Gastrocnemius medialis (tissue), 4 donors: Measurements from ENCODE around the gene SMIM44. TPM values are rescaled to one million over a fixed set of nuclear protein-coding genes. Genes with fewer than 3 reads are reported as not detected.

ENCODE experiments used
- ATAC-seq, 2 donors: fragments of 150-250 bp; one replicate each; pipeline ENCODE4 v1.9.1; 2016
- DNase-seq, 2 donors: peaks; one replicate each; pipeline ENCODE4 v3.0.0-alpha.2; 2019
- H3K27ac ChIP-seq, 4 donors: fragments of 200-600 bp; sonication (generic); 1 replicate in 1 of 4; 2 replicates in 3 of 4; pipeline ENCODE4 v1.5.1; 2016 to 2018; ENCODE audit warnings: mild to moderate bottlenecking in 2 of 4, moderate library complexity in 1 of 4
- H3K27me3 ChIP-seq, 3 donors: fragments of 200-600 bp; sonication (generic) in 2 of 3; 1 replicate in 1 of 3; 2 replicates in 2 of 3; pipeline versions ENCODE4 v1.5.1 to v1.6.0; 2016 to 2019; ENCODE audit warnings: mild to moderate bottlenecking in 1 of 3, moderate library complexity in 1 of 3
- H3K36me3 ChIP-seq, 2 donors: fragments of 200-600 bp; sonication (generic) in 1 of 2; one replicate each; pipeline ENCODE4 v1.5.1; 2017 to 2018
- H3K4me1 ChIP-seq, 2 donors: fragments of 200-600 bp; sonication (generic) in 1 of 2; one replicate each; pipeline ENCODE4 v1.5.1; 2016 to 2017; ENCODE audit warnings: mild to moderate bottlenecking in 2 of 2
- H3K4me3 ChIP-seq, 4 donors: fragments of 200-600 bp; sonication (generic) in 3 of 4; 1 replicate in 1 of 4; 2 replicates in 3 of 4; pipeline ENCODE4 v1.5.1; 2016 to 2019; ENCODE audit warnings: mild to moderate bottlenecking in 2 of 4
- H3K9me3 ChIP-seq, 3 donors: fragments of 200-600 bp; sonication (generic) in 2 of 3; 1 replicate in 1 of 3; 2 replicates in 2 of 3; pipeline ENCODE4 v1.5.1; 2016 to 2019
- CTCF ChIP-seq, 5 experiments: fragments of 450-650 bp in 3 of 5; fragments of 200-600 bp in 2 of 5; sonication (generic) in 2 of 5; IDR thresholded peaks in 4 of 5; conservative IDR thresholded peaks in 1 of 5; 1 replicate in 4 of 5; 2 replicates in 1 of 5; pipeline ENCODE4 v1.5.1; 2016 to 2019; ENCODE audit warnings: antibody characterized with exemption in 5 of 5, mild to moderate bottlenecking in 3 of 5, moderate library complexity in 3 of 5
- POLR2A ChIP-seq, 2 donors: fragments of 450-650 bp; IDR thresholded peaks; one replicate each; pipeline ENCODE4 v1.6.1; 2017; ENCODE audit warnings: antibody characterized with exemption in 2 of 2, mild to moderate bottlenecking in 2 of 2, moderate library complexity in 2 of 2
- in situ Hi-C, 4 donors: fragments of 200-750 bp; cut with MboI; loops; one replicate each; pipeline versions ENCODE4 v1.15.0 to v1.8.0; 2017; ENCODE audit warnings: low sequenced_read_pairs in 4 of 4
- intact Hi-C: fragments of 100-400 bp; cut with DNase I; formaldehyde crosslinking; loops from one replicate; pipeline ENCODE4 v1.15.1; 2023; ENCODE audit warnings: low total_unique reads
- total RNA-seq, 4 donors: library from RNA; depleted of rRNA; stranded (reverse); fragments of >200 nt; gene quantifications; one replicate each; pipeline versions ENCODE4 v1.1.0 to v1.2.3, GENCODE V29; 2016

Gene SMIM44
- total RNA-seq, 4 donors from 2014 or later = not detected

DNA sequence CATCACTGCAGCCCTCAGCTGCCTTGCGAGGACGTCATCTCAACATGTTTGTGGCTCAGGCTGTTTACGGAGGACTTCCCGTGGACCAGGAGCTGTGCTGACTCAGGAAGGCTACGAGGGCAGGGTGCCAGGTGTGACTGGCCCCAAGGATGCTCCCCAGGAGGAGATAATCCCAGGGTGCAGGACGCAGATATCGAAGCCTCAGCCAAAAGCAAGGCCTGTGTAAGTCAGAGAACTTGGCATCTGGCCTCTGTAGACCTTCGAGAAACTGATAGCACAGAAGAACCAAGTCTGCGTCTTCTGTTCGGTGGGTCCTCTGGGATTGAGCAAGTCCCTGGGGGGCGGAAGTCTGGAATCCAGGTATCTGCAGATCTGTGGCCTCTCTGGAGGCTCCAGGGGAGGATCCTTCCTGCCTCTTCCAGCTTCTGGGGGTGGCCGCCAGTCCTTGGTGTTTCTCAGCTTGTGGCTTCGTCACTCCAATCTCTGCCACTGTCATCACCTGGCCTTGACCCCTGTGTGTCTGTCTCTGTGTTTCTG is 19.9 kb upstream of the SMIM44 start:
- in situ Hi-C loops = no loop called here
- Histone ChIP-seq H3K9me3 (no peaks in the 10 kb centered on the region), H3K4me1 (peaks cover 27 to 40% of the 10 kb centered on the region in 2 donors), H3K27ac (no peak overlapping the region), H3K27me3 (no peaks in the 10 kb centered on the region), H3K4me3 (no peak overlapping the region), H3K36me3 (no peaks in the 10 kb centered on the region)
- TF ChIP-seq CTCF (IDR thresholded peaks at IDR 0.05 in 4 of 5, conservative IDR thresholded peaks at IDR 0.05 in 1 of 5) = no peak
- no peak for TF ChIP-seq POLR2A (IDR thresholded peaks at IDR 0.05)
- intact Hi-C loops = loop anchor here (10.0 kb wide), 1 partner anchor 548 kb away; no protein-coding TSS in a partner anchor
- ATAC-seq (no peak), DNase-seq (no peak)

DNA sequence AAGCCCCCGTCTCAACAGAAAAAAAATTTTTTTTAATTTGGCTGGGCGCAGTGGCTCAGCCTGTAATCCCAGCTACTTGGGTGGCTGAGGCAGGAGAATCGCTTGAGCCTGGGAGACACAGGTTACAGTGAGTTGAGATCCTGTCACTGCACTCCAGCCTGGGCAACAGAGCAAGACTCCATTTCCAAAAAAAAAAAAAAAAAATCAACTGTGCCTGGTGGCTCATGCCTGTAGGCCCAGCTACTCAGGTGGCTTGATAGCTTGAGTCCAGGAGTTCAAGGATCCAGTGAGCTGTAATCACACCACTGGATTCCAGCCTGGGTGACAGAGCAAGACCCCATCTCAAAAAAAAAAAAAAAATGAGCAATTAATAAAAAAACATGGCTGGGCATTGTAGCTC is 18.5 kb upstream of the SMIM44 start:
- H3K36me3 ChIP-seq = no peaks in the 10 kb centered on the region
- in situ Hi-C loops (no loop called here), intact Hi-C loops (loop anchor here (10.0 kb wide), 1 partner anchor 547 kb away; no protein-coding TSS in a partner anchor)
- peaks cover 21 to 28% of the 10 kb centered on the region in 2 donors for H3K4me1 ChIP-seq
- DNase-seq (no peak), ATAC-seq (no peak)
- H3K9me3 ChIP-seq = no peaks in the 10 kb centered on the region
- H3K27me3 ChIP-seq = no peaks in the 10 kb centered on the region
- no peak overlapping the region for H3K4me3 ChIP-seq
- no peak overlapping the region for H3K27ac ChIP-seq
- TF ChIP-seq POLR2A (IDR thresholded peaks at IDR 0.05) = no peak
- no peak for TF ChIP-seq CTCF (IDR thresholded peaks at IDR 0.05 in 4 of 5, conservative IDR thresholded peaks at IDR 0.05 in 1 of 5)

GRCh38 chr19:3500429-3501101 is 17.3 kb upstream of the SMIM44 start, which contains the start of gene DOHH:
DOHH (minus strand) TSS chr19:3500674; CDS start chr19:3496814, 3,860 bp downstream.
- ATAC-seq (peak; percentile 98 to 99), DNase-seq (peak; percentile 91 to 95)
- no peaks in the 10 kb centered on the region for H3K27me3 ChIP-seq
- H3K9me3 ChIP-seq = no peaks in the 10 kb centered on the region
- H3K4me1 ChIP-seq = peaks cover 20 to 24% of the 10 kb centered on the region in 2 donors
- peak within 1 kb of the TSS; percentile 84 to 98 (median 86) for H3K27ac ChIP-seq
- in situ Hi-C loops (no loop called here), intact Hi-C loops (loop anchor here (10.0 kb wide), 1 partner anchor 546 kb away; no protein-coding TSS in a partner anchor)
- peak within 1 kb of the TSS; percentile 90 to 94 (median 92) for H3K4me3 ChIP-seq
- peaks cover 0 to 10% of the 10 kb centered on the region in 2 donors for H3K36me3 ChIP-seq
- TF ChIP-seq CTCF (IDR thresholded peaks at IDR 0.05 in 4 of 5, conservative IDR thresholded peaks at IDR 0.05 in 1 of 5) (no peak), POLR2A (IDR thresholded peaks at IDR 0.05) (peak in 1 of 2 donors; percentile 25)

DNA sequence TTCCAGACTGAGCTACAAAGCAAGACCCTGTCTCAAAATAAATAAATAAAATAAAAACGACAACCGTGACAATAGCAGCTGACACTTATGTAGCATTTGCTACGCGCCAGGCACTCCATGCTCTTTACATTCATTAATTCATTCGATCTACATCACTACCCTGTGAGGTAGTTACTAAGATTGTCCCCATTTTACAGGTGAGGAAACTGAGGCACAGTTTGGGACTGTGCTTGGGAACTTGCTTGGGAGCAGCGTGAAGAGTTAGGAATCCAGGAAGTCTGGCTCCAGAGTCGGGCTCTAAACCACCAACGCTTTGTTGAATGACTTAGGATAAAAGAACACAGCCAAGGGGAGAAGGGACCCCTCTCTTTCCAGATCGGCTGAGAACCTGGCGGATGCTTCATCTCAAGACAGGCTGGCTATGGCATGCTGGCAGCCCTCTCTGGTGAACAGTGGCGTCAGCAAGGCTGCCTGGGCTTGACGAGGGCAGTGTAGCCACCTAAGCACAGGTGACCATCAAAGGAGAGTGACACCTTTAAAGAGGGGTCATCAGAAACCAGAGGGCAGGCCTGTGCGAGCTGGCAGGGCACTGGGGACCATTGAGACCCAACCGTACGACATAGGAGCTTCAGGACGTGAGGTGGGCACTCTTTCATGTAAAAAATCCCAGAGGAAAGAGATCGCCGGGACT is 16.6 kb upstream of the SMIM44 start:
- Histone ChIP-seq H3K36me3 (peaks cover 0 to 17% of the 10 kb centered on the region in 2 donors), H3K4me3 (peak overlapping the region; percentile 90 to 94 (median 92)), H3K9me3 (no peaks in the 10 kb centered on the region), H3K4me1 (peaks cover 17% of the 10 kb centered on the region in 2 donors), H3K27ac (peak overlapping the region; percentile 84 to 98 (median 86)), H3K27me3 (no peaks in the 10 kb centered on the region)
- no peak for ATAC-seq
- intact Hi-C loops = loop anchor here (10.0 kb wide), 1 partner anchor 545 kb away; no protein-coding TSS in a partner anchor
- no peak for TF ChIP-seq POLR2A (IDR thresholded peaks at IDR 0.05)
- TF ChIP-seq CTCF (IDR thresholded peaks at IDR 0.05 in 4 of 5, conservative IDR thresholded peaks at IDR 0.05 in 1 of 5) = no peak
- no peak for DNase-seq
- in situ Hi-C loops = no loop called here
